Fibroblast of lung (primary cell): ENCODE measurements around the gene PRDX1.

Source experiments
- EZH2 ChIP-seq: IDR thresholded peaks from 2 replicates; pipeline ENCODE4 v1.5.1; 2012; ENCODE audit warnings: low read length, control low read depth, mild to moderate bottlenecking; ENCODE audit errors: missing control alignments
- TF ChIP-seq, protein P1 (sequence below), 2 donors: IDR thresholded peaks in 1 of 2; conservative IDR thresholded peaks in 1 of 2; 1 replicate in 1 of 2; 2 replicates in 1 of 2; pipeline ENCODE4 v1.5.1; 2011 to 2012; ENCODE audit warnings: low read length in 2 of 2, control low read depth in 1 of 2, inconsistent platforms in 1 of 2, low read depth in 1 of 2, mild to moderate bottlenecking in 1 of 2

DNA sequence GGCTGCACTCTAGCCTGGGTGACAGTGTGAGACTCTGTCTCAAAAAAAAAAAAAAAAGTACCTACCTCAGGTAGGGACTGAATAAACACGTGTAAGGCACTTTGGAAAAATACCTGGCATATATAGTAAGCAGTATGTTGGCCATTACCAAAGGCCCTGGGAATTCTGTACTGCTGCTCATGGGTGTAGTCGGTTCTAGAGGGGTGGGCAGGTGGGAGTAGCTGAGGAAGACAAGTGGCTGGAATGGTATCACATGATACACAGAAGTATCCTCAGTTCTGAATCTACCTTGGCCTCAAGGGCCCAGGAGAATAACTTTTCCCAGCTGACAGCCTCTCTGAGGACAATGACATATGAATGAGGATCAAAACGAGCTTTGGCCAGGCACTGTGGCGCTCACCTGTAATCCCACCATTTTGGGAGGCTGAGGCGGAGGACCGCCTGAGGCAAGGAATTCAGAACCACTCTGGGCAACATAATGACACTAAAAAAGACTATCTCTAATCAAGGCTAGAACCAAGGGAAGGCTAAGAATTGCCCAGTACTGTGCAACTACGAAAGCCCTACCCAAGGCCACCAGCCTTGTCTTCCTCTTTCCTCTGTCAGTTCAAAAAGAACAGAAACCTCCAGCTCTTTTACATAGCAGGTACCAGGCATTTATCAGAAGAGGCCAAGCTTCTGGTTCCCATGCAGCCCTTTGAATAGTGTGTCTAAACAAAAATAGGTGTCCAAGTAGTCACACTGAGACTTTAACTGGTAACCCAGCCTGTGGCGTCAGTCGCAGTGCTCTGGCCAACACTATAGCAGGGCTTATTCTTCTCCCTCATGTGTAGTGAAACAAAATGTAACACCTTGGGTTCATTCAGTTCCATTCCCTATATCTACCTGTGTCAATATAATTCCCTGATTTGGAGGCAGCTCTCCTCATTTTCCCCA lies 11.4 kb downstream of the PRDX1 start:
- TF ChIP-seq, protein P1, sequence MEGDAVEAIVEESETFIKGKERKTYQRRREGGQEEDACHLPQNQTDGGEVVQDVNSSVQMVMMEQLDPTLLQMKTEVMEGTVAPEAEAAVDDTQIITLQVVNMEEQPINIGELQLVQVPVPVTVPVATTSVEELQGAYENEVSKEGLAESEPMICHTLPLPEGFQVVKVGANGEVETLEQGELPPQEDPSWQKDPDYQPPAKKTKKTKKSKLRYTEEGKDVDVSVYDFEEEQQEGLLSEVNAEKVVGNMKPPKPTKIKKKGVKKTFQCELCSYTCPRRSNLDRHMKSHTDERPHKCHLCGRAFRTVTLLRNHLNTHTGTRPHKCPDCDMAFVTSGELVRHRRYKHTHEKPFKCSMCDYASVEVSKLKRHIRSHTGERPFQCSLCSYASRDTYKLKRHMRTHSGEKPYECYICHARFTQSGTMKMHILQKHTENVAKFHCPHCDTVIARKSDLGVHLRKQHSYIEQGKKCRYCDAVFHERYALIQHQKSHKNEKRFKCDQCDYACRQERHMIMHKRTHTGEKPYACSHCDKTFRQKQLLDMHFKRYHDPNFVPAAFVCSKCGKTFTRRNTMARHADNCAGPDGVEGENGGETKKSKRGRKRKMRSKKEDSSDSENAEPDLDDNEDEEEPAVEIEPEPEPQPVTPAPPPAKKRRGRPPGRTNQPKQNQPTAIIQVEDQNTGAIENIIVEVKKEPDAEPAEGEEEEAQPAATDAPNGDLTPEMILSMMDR (conservative IDR thresholded peaks at IDR 0.05 in 1 of 2, IDR thresholded peaks at IDR 0.05 in 1 of 2; ENCODE audit: low read depth in 1 of 2, low read length in 2 of 2): no peak
- TF ChIP-seq EZH2: no peak
